Kasumi-1 (cell line): Measurements from ENCODE around the gene KCNJ5.
A peak's percentile ranks its signal among the peaks of the same experiment; 100 is the strongest.

Experiments used
- DNase-seq, 2 experiments: peaks; one replicate each; lab custom pipeline; 2025; lab: John Stamatoyannopoulos, UW

Gene KCNJ5

DNA sequence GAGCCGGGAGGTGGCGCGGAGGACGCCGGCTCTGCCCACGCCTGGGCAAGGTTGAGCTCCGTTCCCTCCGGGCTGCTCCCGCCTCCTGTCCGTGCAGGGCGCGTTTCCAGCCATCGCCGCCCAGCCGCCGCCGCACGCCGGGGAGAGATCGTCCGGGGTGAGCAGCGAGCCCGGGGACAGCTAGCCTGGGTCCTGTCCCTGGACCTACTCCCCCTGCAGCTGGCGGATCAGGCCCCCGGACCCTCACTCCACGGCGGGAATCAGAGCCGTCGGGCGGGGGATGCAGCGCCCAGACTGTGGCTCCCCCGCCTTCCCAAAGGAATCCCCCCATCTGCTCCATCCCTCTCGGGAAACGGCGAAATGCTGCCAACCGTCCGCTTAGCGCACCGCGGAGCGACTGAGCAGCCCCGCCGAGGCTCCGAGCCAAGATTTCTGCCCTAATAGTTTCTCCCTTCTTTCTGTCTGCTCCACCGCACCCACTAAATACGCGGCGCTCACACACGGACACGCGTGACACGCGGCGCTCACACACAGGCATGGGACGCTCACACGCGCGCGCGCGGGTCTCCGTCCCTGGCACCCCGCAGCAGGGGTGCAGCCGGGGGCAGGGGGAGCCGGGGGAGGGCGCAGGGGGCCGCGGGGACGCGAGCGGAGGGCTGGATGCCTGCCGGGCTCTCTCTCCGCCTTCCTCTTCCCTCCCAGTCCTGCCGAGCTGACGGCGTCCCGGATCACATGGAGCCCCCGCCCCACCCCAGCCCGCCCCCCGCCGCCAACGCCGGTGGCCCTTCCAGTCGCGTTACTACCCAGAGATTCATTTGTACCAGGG lies at the start of gene KCNJ5:
Gene KCNJ5 (plus strand): TSS at position 814 of the 826 bp plus-strand sequence. CDS start 19,918 bp downstream, outside the sequence.
- DNase-seq, result peak; percentile 20 to 26

DNA sequence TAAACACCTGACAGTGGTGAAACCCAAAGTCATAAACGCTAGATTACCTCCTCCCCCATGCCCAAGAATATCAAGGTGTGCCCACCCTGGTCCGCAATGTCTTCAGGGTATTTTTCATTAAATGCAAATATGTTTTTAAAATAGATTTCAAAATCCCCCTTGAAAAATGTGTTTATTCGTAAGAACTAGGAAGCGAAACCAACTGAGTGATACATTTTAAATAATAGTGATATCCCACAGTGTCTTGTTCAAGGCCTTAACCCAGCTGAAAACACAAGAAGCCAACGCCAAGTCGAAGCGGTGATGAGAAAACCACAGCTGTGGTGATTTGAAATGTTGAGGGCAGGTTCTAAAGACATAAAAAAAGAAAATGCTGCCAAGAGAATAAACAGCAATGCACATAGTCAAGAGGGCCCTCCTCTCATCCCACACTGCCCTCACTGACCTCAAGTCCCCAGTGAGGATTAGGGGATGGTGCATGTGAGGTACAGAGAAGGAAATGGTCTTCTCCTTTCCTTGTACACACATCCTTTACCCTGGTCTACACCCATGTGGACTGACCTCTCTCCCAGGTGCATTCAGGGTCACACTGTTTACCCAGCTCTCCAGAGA lies 49.6 kb upstream of the KCNJ5 start:
- no peak for DNase-seq

DNA sequence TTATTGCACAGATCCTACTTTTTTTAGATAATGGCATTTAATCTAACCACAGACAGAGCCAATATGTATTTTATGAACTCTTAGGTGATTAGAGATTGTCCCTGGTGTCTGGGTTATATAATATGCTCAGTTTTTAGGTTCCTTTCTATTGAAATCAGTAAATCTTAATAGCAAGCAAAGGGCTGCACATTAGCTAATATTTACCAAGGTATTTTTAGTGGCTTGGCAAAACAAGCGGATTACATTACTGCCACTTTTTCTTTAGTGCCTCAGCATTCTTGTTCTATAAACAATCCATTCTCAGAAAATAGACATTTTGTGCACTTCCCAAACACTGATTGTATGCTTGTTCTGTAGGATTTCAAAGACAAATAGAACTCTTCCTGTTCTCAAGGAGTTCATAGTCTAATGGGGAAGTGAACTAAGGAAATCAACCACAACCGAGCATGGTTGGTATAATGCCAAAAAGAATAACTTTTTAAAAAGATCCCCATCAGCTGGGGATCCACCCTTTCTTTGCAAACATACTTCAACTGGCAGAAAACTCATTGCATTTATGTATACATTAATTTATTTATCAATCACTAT lies 47.9 kb upstream of the KCNJ5 start:
- DNase-seq, result peak; percentile 44 to 58

- peak in 1 of 2 experiments; percentile 29 for DNase-seq
Observed at GRCh38 chr11:128845334-128845780, 45.8 kb upstream of the KCNJ5 start.

- DNase-seq, result no peak
Observed at GRCh38 chr11:128846985-128847384, 44.2 kb upstream of the KCNJ5 start.

- peak; percentile 52 to 56 for DNase-seq
Observed at GRCh38 chr11:128848815-128849455, 42.2 kb upstream of the KCNJ5 start.

- no peak for DNase-seq
Observed at GRCh38 chr11:128852327-128853023, 38.7 kb upstream of the KCNJ5 start.

GRCh38 chr11:128853559-128853958 lies 37.6 kb upstream of the KCNJ5 start:
- no peak for DNase-seq

GRCh38 chr11:128854841-128855240 lies 36.3 kb upstream of the KCNJ5 start:
- DNase-seq, result no peak

- no peak for DNase-seq
Observed at GRCh38 chr11:128856241-128856640, 34.9 kb upstream of the KCNJ5 start.

DNA sequence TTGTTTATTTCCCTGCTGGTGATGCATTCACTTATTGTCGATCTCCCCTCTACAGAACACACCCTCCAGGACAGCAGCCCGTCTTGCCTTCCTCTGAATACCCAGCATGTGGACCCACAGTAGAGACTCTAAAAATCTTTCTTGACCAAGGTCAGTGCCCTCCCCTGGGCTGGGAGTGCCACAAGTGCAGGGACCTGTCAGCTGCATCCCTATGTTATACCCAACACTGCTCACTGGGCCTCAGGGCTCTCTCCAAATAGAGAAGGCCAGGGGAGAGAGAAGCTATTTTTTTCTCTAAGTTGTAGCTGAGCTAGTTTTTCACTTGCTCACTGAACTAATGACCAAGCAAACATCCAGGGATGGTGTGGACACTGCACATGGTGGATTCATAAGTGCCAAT lies 33.8 kb upstream of the KCNJ5 start:
- DNase-seq, result no peak

DNA sequence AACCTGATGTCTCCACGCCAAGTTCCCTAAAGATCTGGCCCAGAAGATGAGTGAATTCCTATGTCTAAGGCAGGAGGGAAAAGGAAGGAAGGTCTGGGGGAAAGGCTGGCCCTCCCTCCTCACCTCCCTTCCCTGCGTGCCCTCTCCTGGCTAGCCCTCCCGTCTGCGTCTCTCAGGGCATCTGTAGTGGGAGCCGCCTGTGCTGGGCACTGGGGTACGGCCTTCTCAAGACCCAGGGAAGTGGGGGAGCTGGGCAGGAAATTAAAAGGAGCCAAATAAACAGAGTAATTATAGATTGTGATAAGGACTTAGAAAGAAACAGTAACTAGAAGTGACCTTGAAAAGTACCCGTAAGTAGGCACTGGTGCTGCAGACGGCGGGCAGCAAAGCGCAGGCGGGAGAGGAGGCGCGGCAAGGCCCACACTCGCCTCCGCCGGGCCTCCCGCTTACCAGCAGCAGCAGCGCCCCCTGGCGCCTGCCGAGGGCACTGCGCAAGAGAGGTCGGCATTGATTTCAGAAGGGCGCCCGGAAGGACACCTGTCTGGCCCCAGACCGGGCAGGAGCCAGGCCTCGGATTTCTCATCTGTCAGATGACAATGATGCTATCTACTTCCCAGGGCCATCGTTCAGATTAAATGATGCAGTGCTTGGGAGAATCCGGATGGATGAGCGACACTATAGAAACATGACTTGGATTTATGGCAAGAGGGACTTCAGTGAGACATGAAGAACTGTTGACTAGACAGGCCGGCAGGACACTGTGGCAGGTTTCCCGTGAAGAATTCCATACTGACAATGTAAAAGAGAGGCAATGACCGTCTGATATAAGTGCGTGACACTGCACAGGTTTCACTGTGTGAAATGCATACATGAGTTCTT lies 31.4 kb upstream of the KCNJ5 start:
- DNase-seq, result peak; percentile 51 to 57

DNA sequence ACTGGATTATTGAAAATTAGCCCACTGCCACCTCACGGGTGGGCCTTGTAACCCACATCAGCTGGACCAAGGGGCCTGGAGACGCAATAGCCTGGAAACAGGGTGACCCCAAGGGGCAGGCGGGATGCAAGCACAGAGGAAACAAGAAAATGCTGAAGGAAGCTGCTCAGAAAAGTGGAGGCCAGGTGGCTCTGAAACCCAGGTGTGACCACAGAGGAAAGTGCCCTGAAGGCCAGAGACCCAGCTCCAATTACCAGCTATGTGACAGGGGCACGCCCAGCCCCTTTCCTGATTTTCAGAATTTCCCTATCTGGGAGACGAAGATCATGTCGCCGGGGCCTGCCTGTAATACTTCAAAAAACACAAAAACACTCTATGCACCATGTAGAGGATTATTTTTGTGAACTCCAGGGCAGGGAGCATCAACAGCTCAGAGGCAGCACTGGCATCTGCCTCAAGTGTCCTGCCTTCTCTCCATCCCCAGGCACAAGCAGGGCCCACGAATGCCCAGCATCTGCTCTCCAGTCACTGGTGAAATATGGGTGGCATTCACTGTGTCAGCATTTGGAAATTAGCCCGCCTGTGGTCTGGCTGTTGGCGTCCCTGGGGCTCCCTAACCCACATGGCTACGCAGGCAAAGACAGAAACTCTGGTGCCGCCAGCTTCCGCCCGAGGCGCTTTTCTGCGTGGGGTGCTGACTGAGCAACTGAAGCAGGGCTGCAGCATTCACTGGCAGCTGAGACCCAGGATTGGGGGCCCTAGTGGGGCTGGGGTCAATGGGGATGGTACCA lies 30.4 kb upstream of the KCNJ5 start:
- DNase-seq, result no peak

DNA sequence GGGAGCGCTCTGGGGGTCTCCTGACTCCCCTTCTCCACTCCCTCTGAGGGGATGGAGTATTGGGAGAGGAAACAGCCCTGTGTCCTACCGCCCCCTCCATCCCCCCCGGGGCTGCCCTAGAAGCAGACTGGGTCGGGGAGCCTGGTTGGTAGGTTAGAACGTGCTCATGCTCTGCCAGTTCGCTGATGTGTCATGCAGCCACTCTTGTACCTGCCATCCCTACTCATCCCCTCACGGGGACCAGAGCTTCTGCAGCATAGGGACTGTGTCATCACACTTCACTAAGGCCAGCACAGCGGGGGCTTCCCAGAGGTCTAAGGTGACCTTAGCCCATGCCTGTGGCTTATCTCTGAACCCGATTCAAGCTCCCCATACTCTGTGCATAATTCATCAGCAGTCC lies 28.8 kb upstream of the KCNJ5 start:
- DNase-seq, result no peak

- no peak for DNase-seq
Observed at GRCh38 chr11:128862908-128863660, 28.1 kb upstream of the KCNJ5 start.

- DNase-seq, result no peak
Observed at GRCh38 chr11:128865490-128865889, 25.7 kb upstream of the KCNJ5 start.

DNA sequence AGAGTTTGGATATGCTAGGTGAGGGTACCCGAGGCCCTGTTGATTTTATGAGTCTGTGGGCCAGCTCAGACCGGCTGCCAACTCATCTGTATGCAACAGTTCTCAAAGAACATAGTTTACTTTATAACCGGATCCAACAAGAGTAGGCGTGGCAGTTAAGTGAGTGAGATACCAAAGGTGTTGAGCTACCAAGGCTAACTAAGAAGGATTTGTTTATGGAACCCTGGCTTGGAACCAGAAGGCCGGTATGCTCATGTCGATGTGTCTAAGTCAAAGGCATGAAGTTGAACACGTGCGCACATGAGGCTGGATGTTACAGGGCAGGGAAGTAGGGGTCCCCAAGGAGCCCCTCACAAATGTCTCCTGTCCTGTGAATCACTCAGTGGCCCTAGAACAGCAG lies 23.9 kb upstream of the KCNJ5 start, which contains the start of gene KCNJ1:
Gene KCNJ1 (minus strand): TSS at position 20 of the 400 bp plus-strand sequence. CDS start 27,053 bp downstream, outside the sequence.
- DNase-seq, result no peak

DNA sequence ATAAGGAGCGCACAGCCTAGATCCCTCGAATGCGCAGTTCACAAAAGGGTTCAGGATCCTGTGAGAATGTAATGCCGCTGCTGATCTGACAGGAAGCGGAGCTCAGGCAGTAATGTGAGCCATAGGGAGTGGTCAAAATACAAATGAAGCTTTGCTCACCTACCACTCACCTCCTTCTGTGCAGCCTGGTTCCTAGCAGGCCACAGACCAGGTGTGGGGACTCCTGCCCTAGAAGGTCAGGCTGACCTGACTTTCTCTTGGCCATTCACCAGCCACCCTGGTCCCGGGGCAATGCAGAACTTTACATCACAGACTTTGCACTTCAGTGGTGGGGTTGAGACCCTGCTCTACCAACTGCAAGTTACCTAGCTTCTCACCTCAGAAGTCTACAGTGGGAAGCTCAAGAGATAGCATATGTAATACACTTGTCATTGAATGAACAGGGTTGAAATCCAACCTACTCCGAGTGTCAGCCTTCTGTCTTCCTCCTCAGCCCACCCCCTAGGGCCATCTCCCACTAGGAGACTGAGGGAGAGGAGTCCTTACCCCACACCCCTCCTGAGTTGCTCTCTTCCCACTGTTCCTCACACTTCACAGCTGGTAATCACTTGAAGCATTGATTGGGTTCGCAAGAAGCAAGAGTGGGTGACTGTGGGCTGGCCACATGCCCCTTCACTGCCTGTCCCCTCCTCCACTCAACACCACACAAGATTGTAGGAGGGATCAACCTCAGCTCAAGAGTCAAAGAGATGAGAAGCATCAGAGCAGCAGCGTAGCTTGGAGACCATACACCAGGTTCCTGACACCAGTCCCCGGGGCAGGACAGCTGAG lies 22.1 kb upstream of the KCNJ5 start:
- DNase-seq, result no peak
